Measurements from ENCODE around the gene ROR2.
A peak's percentile ranks its signal among the peaks of the same experiment; 100 is the strongest.

Gene ROR2

GRCh38 chr9:91751922-91752321 is 198.1 kb downstream of the ROR2 start:
- Mint-ChIP-seq H3K4me1 (no peaks in the 10 kb centered on the region), H3K27me3 (peaks cover 18% of the 10 kb centered on the region), H3K9me3 (no peaks in the 10 kb centered on the region), H3K4me3 (no peak overlapping the region), H3K27ac (no peak overlapping the region)
- DNase-seq, result no peak
- no peak for ATAC-seq

GRCh38 chr9:91750343-91750742 is 199.7 kb downstream of the ROR2 start:
- H3K4me1 Mint-ChIP-seq, result no peaks in the 10 kb centered on the region
- no peak overlapping the region for H3K27ac Mint-ChIP-seq
- H3K9me3 Mint-ChIP-seq, result no peaks in the 10 kb centered on the region
- H3K27me3 Mint-ChIP-seq, result peaks cover 18% of the 10 kb centered on the region
- H3K4me3 Mint-ChIP-seq, result no peak overlapping the region
- DNase-seq, result no peak
- no peak for ATAC-seq

GRCh38 chr9:91746904-91747303 is 203.1 kb downstream of the ROR2 start:
- no peak overlapping the region for H3K4me3 Mint-ChIP-seq
- no peaks in the 10 kb centered on the region for H3K4me1 Mint-ChIP-seq
- H3K9me3 Mint-ChIP-seq, result no peaks in the 10 kb centered on the region
- no peak for DNase-seq
- peaks cover 9% of the 10 kb centered on the region for H3K27me3 Mint-ChIP-seq
- no peak for ATAC-seq
- H3K27ac Mint-ChIP-seq, result no peak overlapping the region

GRCh38 chr9:91746357-91746756 is 203.7 kb downstream of the ROR2 start:
- no peak for DNase-seq
- no peak overlapping the region for H3K27ac Mint-ChIP-seq
- no peak overlapping the region for H3K4me3 Mint-ChIP-seq
- no peak for ATAC-seq
- H3K4me1 Mint-ChIP-seq, result no peaks in the 10 kb centered on the region
- H3K9me3 Mint-ChIP-seq, result no peaks in the 10 kb centered on the region
- peaks cover 9% of the 10 kb centered on the region for H3K27me3 Mint-ChIP-seq

GRCh38 chr9:91744114-91744513 is 205.9 kb downstream of the ROR2 start:
- Mint-ChIP-seq H3K4me3 (no peak overlapping the region), H3K27ac (no peak overlapping the region), H3K9me3 (no peaks in the 10 kb centered on the region), H3K4me1 (no peaks in the 10 kb centered on the region), H3K27me3 (no peaks in the 10 kb centered on the region)
- DNase-seq (no peak), ATAC-seq (no peak)

- Mint-ChIP-seq H3K4me1 (no peaks in the 10 kb centered on the region), H3K27me3 (peaks cover 11% of the 10 kb centered on the region)
- no peak for ATAC-seq
Measured at GRCh38 chr9:91741522-91741921, 208.5 kb downstream of the ROR2 start.

GRCh38 chr9:91740701-91741100 is 209.3 kb downstream of the ROR2 start:
- ATAC-seq, result no peak
- no peak overlapping the region for H3K27ac Mint-ChIP-seq

More at GRCh38 chr9:91741522-91741921, 208.5 kb downstream of the ROR2 start:
- peak overlapping the region in 1 of 2 donors; percentile 48 for H3K27ac Mint-ChIP-seq
- no peak overlapping the region for H3K4me3 Mint-ChIP-seq
- H3K9me3 Mint-ChIP-seq, result no peaks in the 10 kb centered on the region
- no peak for DNase-seq

GRCh38 chr9:91736898-91737601 is 213.0 kb downstream of the ROR2 start:
- no peak overlapping the region for H3K27ac Mint-ChIP-seq
- no peak for ATAC-seq
- no peaks in the 10 kb centered on the region for H3K9me3 Mint-ChIP-seq
- DNase-seq, result no peak
- peaks cover 10% of the 10 kb centered on the region for H3K4me1 Mint-ChIP-seq
- no peak overlapping the region for H3K4me3 Mint-ChIP-seq
- H3K27me3 Mint-ChIP-seq, result peaks cover 21% of the 10 kb centered on the region

More at GRCh38 chr9:91740701-91741100, 209.3 kb downstream of the ROR2 start:
- no peaks in the 10 kb centered on the region for H3K4me1 Mint-ChIP-seq
- no peak overlapping the region for H3K4me3 Mint-ChIP-seq
- no peaks in the 10 kb centered on the region for H3K9me3 Mint-ChIP-seq
- H3K27me3 Mint-ChIP-seq, result peaks cover 14% of the 10 kb centered on the region
- DNase-seq, result no peak

GRCh38 chr9:91736311-91736710 is 213.7 kb downstream of the ROR2 start:
- no peak for DNase-seq
- peaks cover 10% of the 10 kb centered on the region for H3K4me1 Mint-ChIP-seq
- H3K9me3 Mint-ChIP-seq, result no peaks in the 10 kb centered on the region
- no peak for ATAC-seq
- no peak overlapping the region for H3K27ac Mint-ChIP-seq
- no peak overlapping the region for H3K4me3 Mint-ChIP-seq
- H3K27me3 Mint-ChIP-seq, result peaks cover 21% of the 10 kb centered on the region

- no peak overlapping the region for H3K4me3 Mint-ChIP-seq
- peaks cover 10% of the 10 kb centered on the region for H3K4me1 Mint-ChIP-seq
- H3K27ac Mint-ChIP-seq, result no peak overlapping the region
- no peaks in the 10 kb centered on the region for H3K9me3 Mint-ChIP-seq
- peaks cover 21% of the 10 kb centered on the region for H3K27me3 Mint-ChIP-seq
- no peak for DNase-seq
- ATAC-seq, result no peak
Measured at GRCh38 chr9:91735049-91735448, 215.0 kb downstream of the ROR2 start.

- H3K27me3 Mint-ChIP-seq, result peaks cover 21% of the 10 kb centered on the region
- no peak overlapping the region for H3K4me3 Mint-ChIP-seq
- no peak for ATAC-seq
- peak; percentile 42 to 51 for DNase-seq
- peaks cover 10% of the 10 kb centered on the region for H3K4me1 Mint-ChIP-seq
- no peak overlapping the region for H3K27ac Mint-ChIP-seq
- H3K9me3 Mint-ChIP-seq, result no peaks in the 10 kb centered on the region
Measured at GRCh38 chr9:91734371-91734981, 215.6 kb downstream of the ROR2 start.

- H3K9me3 Mint-ChIP-seq, result no peaks in the 10 kb centered on the region
- peaks cover 21% of the 10 kb centered on the region for H3K27me3 Mint-ChIP-seq
- ATAC-seq (peak; percentile 22), DNase-seq (no peak)
- H3K4me3 Mint-ChIP-seq, result no peak overlapping the region
- peaks cover 10% of the 10 kb centered on the region for H3K4me1 Mint-ChIP-seq
- no peak overlapping the region for H3K27ac Mint-ChIP-seq
Measured at GRCh38 chr9:91733006-91733624, 216.9 kb downstream of the ROR2 start.

GRCh38 chr9:91732187-91733005 is 217.6 kb downstream of the ROR2 start:
- H3K27ac Mint-ChIP-seq, result no peak overlapping the region
- ATAC-seq (no peak), DNase-seq (no peak)
- H3K9me3 Mint-ChIP-seq, result no peaks in the 10 kb centered on the region
- H3K27me3 Mint-ChIP-seq, result peaks cover 19% of the 10 kb centered on the region
- no peak overlapping the region for H3K4me3 Mint-ChIP-seq
- peaks cover 10% of the 10 kb centered on the region for H3K4me1 Mint-ChIP-seq

- DNase-seq (no peak), ATAC-seq (no peak)
- Mint-ChIP-seq H3K9me3 (no peaks in the 10 kb centered on the region), H3K27ac (no peak overlapping the region), H3K27me3 (peaks cover 24% of the 10 kb centered on the region), H3K4me3 (no peak overlapping the region), H3K4me1 (peaks cover 10% of the 10 kb centered on the region)
Measured at GRCh38 chr9:91730806-91731205, 219.2 kb downstream of the ROR2 start.

- Mint-ChIP-seq H3K9me3 (no peaks in the 10 kb centered on the region), H3K27me3 (peaks cover 23% of the 10 kb centered on the region), H3K27ac (no peak overlapping the region), H3K4me1 (peaks cover 2% of the 10 kb centered on the region), H3K4me3 (no peak overlapping the region)
- ATAC-seq, result no peak
- no peak for DNase-seq
Measured at GRCh38 chr9:91729558-91729842, 220.5 kb downstream of the ROR2 start.

- ATAC-seq, result no peak
- Mint-ChIP-seq H3K4me3 (no peak overlapping the region), H3K27ac (no peak overlapping the region), H3K9me3 (no peaks in the 10 kb centered on the region), H3K27me3 (peaks cover 28% of the 10 kb centered on the region), H3K4me1 (no peaks in the 10 kb centered on the region)
- no peak for DNase-seq
Measured at GRCh38 chr9:91727972-91728371, 222.1 kb downstream of the ROR2 start.

Data from stimulated activated naive CD8-positive, alpha-beta T cell treated with anti-CD3 and anti-CD28 coated beads, Interleukin-15, amount 100 ng/mL, for 72 hours (primary cell).